ENCODE results near the gene AZU1.

DNA sequence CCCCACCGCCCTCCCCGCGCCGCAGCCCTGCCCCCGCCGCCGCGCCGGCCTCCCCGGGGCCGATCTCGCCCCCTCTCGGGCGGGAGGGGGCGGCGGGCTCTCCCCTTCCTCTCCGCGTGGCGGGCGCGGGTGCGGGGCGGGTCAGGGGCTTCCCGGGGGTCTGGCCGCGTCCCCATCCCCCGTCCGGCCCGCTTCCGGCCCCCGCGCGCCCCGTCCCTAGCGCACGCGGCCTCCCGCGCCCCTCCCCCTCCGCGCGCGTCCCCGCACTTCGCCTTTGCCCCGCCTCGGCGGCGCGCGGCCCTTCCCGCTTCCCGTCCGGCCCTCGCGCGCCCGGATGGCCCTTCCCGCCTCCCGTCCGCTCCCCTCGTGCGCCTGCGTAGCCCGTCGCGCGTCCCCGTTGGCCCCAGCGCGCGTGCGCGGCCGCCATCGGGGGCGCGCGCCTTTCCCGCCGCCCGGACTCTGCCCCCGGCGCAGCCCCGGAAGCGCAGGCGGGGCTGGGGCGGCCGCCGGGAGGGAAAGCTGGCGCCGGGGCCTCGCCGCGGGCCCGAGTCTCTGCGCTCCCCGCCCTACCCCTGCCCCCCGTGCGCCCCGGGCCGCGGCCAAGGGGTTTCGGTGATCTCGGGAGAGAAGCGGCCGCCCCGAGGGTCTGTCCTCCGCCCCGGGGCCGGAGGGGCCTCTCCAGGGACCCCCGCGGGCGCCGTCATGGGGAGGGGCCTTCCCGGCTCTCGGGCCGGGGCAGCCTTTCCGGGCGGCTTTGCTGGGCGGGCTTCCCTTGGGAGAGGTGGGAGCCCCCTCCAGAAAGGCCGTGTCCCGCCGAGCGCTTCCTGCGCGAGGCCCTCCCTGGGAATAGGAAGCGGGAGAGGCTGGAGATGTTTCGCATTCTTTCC, 29.9 kb upstream of the AZU1 start:
- TF ChIP-seq CTCF (IDR thresholded peaks at IDR 0.05 in 4 of 5, conservative IDR thresholded peaks at IDR 0.05 in 1 of 5) (peak in 2 of 5 experiments; percentile 49 to 67), POLR2A (IDR thresholded peaks at IDR 0.05) (peak; percentile 17 to 33)

All from gastrocnemius medialis (tissue), 4 donors.